Measurements from ENCODE around the gene RPLP2. TPM values are rescaled to one million over a fixed set of nuclear protein-coding genes. Genes with fewer than 3 reads are reported as not detected.

RPLP2 gene
- total RNA-seq, 4 donors from 2014 or later, result 314 to 600 (median 440) TPM

DNA sequence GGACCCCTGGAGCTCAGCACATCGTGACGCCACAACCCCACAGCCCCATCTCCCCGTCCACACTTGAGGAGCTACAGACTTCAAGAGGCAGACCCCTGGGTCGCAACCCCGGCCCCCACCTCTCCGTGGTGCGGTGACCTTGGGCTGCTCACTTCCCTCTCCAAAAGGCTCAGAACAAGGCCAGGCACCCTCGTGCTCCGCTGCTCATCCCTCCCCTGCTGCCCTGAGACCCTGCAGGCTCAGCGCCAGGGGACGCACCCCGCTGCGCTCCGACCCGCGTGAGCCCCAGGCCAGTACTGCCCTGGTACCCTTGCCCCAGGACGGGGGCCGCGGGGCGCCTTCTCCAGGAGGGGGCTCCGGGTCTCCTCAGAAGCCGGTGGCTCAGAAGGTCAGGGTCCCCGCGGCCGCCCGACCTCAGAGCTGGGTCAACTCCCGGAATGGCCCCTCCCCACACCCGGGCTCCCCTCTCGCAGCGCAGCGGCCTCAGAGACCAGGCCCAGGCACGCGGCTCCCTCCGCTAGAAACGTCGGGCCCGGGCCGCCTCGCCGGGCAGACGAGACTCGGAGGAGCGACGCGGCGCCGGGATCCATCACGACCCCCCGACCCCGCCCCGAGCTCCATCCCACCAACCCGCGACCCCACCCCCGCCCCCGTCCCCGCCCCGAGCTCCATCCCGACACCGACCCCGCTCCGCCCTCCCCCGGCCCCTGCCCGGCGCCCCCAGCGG is 33.0 kb upstream of the RPLP2 start:
- DNase-seq (no peak), ATAC-seq (peak; percentile 46 to 51)
- in situ Hi-C loops (cut with MboI; ENCODE audit: low sequenced_read_pairs in 4 of 4), result no loop called here
- no peaks in the 10 kb centered on the region for H3K9me3 ChIP-seq
- TF ChIP-seq POLR2A (IDR thresholded peaks at IDR 0.05), result no peak
- TF ChIP-seq, protein P1, sequence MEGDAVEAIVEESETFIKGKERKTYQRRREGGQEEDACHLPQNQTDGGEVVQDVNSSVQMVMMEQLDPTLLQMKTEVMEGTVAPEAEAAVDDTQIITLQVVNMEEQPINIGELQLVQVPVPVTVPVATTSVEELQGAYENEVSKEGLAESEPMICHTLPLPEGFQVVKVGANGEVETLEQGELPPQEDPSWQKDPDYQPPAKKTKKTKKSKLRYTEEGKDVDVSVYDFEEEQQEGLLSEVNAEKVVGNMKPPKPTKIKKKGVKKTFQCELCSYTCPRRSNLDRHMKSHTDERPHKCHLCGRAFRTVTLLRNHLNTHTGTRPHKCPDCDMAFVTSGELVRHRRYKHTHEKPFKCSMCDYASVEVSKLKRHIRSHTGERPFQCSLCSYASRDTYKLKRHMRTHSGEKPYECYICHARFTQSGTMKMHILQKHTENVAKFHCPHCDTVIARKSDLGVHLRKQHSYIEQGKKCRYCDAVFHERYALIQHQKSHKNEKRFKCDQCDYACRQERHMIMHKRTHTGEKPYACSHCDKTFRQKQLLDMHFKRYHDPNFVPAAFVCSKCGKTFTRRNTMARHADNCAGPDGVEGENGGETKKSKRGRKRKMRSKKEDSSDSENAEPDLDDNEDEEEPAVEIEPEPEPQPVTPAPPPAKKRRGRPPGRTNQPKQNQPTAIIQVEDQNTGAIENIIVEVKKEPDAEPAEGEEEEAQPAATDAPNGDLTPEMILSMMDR (IDR thresholded peaks at IDR 0.05 in 4 of 5, conservative IDR thresholded peaks at IDR 0.05 in 1 of 5), result no peak
- intact Hi-C loops (cut with DNase I; ENCODE audit: low total_unique reads), result loop anchor here (1.0 kb wide), 1 partner anchor 29 kb away; the partner anchor contains the start of gene TALDO1
- H3K27me3 ChIP-seq, result no peaks in the 10 kb centered on the region
- peaks cover 0 to 8% of the 10 kb centered on the region in 2 donors for H3K36me3 ChIP-seq
- peak overlapping the region; percentile 84 to 92 (median 89) for H3K27ac ChIP-seq
- H3K4me1 ChIP-seq, result peaks cover 17 to 26% of the 10 kb centered on the region in 2 donors
- H3K4me3 ChIP-seq, result peak overlapping the region; percentile 77 to 98 (median 96)

- Histone ChIP-seq H3K36me3 (no peaks in the 10 kb centered on the region), H3K27me3 (no peaks in the 10 kb centered on the region), H3K27ac (peak within 1 kb of the TSS; percentile 84 to 92 (median 89)), H3K9me3 (no peaks in the 10 kb centered on the region), H3K4me1 (peaks cover 17 to 29% of the 10 kb centered on the region in 2 donors), H3K4me3 (peak within 1 kb of the TSS; percentile 77 to 98 (median 96))
- intact Hi-C loops (cut with DNase I; ENCODE audit: low total_unique reads) (loop anchor here (1.0 kb wide), 1 partner anchor 30 kb away; the partner anchor contains the start of gene TALDO1), in situ Hi-C loops (cut with MboI; ENCODE audit: low sequenced_read_pairs in 4 of 4) (no loop called here)
- TF ChIP-seq, protein P1 (IDR thresholded peaks at IDR 0.05 in 4 of 5, conservative IDR thresholded peaks at IDR 0.05 in 1 of 5), result peak in 2 of 5 experiments; percentile 29 to 34
- peak; percentile 86 to 92 for TF ChIP-seq POLR2A (IDR thresholded peaks at IDR 0.05)
- peak; percentile 92 to 93 for ATAC-seq
- peak; percentile 85 to 88 for DNase-seq
These were observed 32.2 kb upstream of the RPLP2 start, which contains the start of gene GATD1 for GRCh38 chr11:777288-778255. Gene GATD1 (minus strand): TSS chr11:777487. CDS start chr11:777462, 25 bp downstream.

GRCh38 chr11:778976-779954 is 30.5 kb upstream of the RPLP2 start:
- Histone ChIP-seq H3K9me3 (no peaks in the 10 kb centered on the region), H3K4me3 (no peak overlapping the region), H3K27ac (no peak overlapping the region), H3K27me3 (no peaks in the 10 kb centered on the region), H3K4me1 (peaks cover 28 to 44% of the 10 kb centered on the region in 2 donors), H3K36me3 (no peaks in the 10 kb centered on the region)
- DNase-seq, result no peak
- no peak for ATAC-seq
- TF ChIP-seq POLR2A (IDR thresholded peaks at IDR 0.05), result no peak
- TF ChIP-seq, protein P1 (IDR thresholded peaks at IDR 0.05 in 4 of 5, conservative IDR thresholded peaks at IDR 0.05 in 1 of 5), result no peak
- in situ Hi-C loops (cut with MboI; ENCODE audit: low sequenced_read_pairs in 4 of 4) (no loop called here), intact Hi-C loops (cut with DNase I; ENCODE audit: low total_unique reads) (no loop called here)
